GM12878 (cell line): ENCODE data around the gene CILP2. TPM values are rescaled to one million over a fixed set of nuclear protein-coding genes. Genes with fewer than 3 reads are reported as not detected.

Experiments used
- ATAC-seq: fragments of 200-7000 bp; cut with Tn5 transposase; 3 replicates; pipeline ENCODE4 v1.9.1; 2020; ENCODE audit warnings: mild to moderate bottlenecking, moderate library complexity
- BruUV-seq: library from RNA; stranded (reverse); fragments of 400-500 nt; replicated peaks from 2 replicates; lab custom pipeline; 2021; lab: Mats Ljungman, UMichigan
- CTCF ChIA-PET: fragments of 300-600 bp; sonication (Branson Sonifier 250); formaldehyde crosslinking; extraction: SDS; loops from one replicate; lab custom pipeline; 2021; ENCODE audit warnings: inconsistent platforms; lab: Yijun Ruan, JAX
- POLR2A ChIA-PET: fragments of 350-600 bp; formaldehyde crosslinking; extraction: SDS; loops from one replicate; lab custom pipeline; 2021; ENCODE audit warnings: inconsistent platforms; lab: Charles Lee
- RAD21 ChIA-PET: fragments of 300-600 bp; sonication (Branson Sonifier 250); formaldehyde crosslinking; loops from one replicate; lab custom pipeline; 2023; ENCODE audit warnings: antibody characterized with exemption; ENCODE audit not compliant: unreplicated experiment; lab: Charles Lee
- SMC1A ChIA-PET: fragments of 300-600 bp; sonication (Branson Sonifier 250); formaldehyde crosslinking; loops from one replicate; lab custom pipeline; 2023; ENCODE audit not compliant: unreplicated experiment, uncharacterized antibody; lab: Charles Lee
- DNase-seq: peaks from one replicate; pipeline ENCODE4 v3.0.0-alpha.2; 2011; ENCODE audit warnings: low read depth, low spot score
- FAIRE-seq: peaks from 3 replicates; lab custom pipeline; 2011; peaks lifted over from hg19 to GRCh38; lab: Jason Lieb, UNC
- H2AFZ ChIP-seq: 2 replicates; pipeline ENCODE4 v1.6.0; 2011; ENCODE audit warnings: low read depth, low read length, control low read depth; ENCODE audit not compliant: control insufficient read depth
- H3K27ac ChIP-seq: 2 replicates; pipeline ENCODE4 v1.5.1; 2011; ENCODE audit warnings: control low read depth; ENCODE audit not compliant: control insufficient read depth, insufficient read depth
- H3K27me3 ChIP-seq, 2 experiments: replicated peaks in 1 of 2; 2 replicates each; pipeline versions ENCODE4 v1.6.0 to v1.6.1; 2011; ENCODE audit warnings: low read length in 1 of 2; ENCODE audit not compliant: control insufficient read depth in 2 of 2, insufficient read depth in 2 of 2
- H3K36me3 ChIP-seq, 2 experiments: 2 replicates each; pipeline ENCODE4 v1.5.1; 2011; ENCODE audit warnings: low read length in 1 of 2; ENCODE audit not compliant: control insufficient read depth in 2 of 2, insufficient read depth in 2 of 2
- H3K4me1 ChIP-seq: 2 replicates; pipeline ENCODE4 v1.6.1; 2011; ENCODE audit warnings: mild to moderate bottlenecking, low read length, moderate library complexity, mixed read lengths; ENCODE audit not compliant: control insufficient read depth, insufficient read depth
- H3K4me2 ChIP-seq: 2 replicates; pipeline ENCODE4 v1.6.0; 2011; ENCODE audit warnings: control low read depth; ENCODE audit not compliant: control insufficient read depth, insufficient read depth
- H3K4me3 ChIP-seq: fragments of 200-600 bp; sonication (generic); 2 replicates; pipeline ENCODE4 v1.5.1; 2016
- H3K79me2 ChIP-seq: 2 replicates; pipeline ENCODE4 v1.6.0; 2011; ENCODE audit warnings: low read length; ENCODE audit not compliant: control insufficient read depth, insufficient read depth
- H3K9ac ChIP-seq: 2 replicates; pipeline ENCODE4 v1.8.0; 2011; ENCODE audit warnings: low read length, control low read depth, mixed read lengths; ENCODE audit not compliant: control insufficient read depth, insufficient read depth
- H3K9me3 ChIP-seq: replicated peaks from 3 replicates; pipeline ENCODE4 v1.5.1; 2011; ENCODE audit warnings: mild to moderate bottlenecking, low read length; ENCODE audit not compliant: control insufficient read depth, insufficient read depth
- H4K20me1 ChIP-seq: 2 replicates; pipeline ENCODE4 v1.6.0; 2011; ENCODE audit not compliant: control insufficient read depth, insufficient read depth
- MTA3 ChIP-seq: IDR thresholded peaks from 2 replicates; pipeline ENCODE4 v1.6.1; 2012; ENCODE audit warnings: low read length, inconsistent platforms, borderline replicate concordance
- MYB ChIP-seq: fragments of 150-350 bp; IDR thresholded peaks from 2 replicates; pipeline ENCODE4 v1.6.1; 2014; ENCODE audit warnings: mild to moderate bottlenecking, low read depth, low read length, borderline replicate concordance
- NR2C1 ChIP-seq: fragments of 450-650 bp; IDR thresholded peaks from 2 replicates; pipeline ENCODE4 v1.6.1; 2017; ENCODE audit warnings: antibody characterized with exemption, mild to moderate bottlenecking, moderate library complexity
- RFX5 ChIP-seq: IDR thresholded peaks from 2 replicates; pipeline ENCODE4 v1.6.1; 2011; ENCODE audit warnings: low read depth, low read length, improper control_type of control experiment
- RUNX3 ChIP-seq: IDR thresholded peaks from 2 replicates; pipeline ENCODE4 v1.6.1; 2012; ENCODE audit warnings: low read length, inconsistent platforms
- SIN3A ChIP-seq: IDR thresholded peaks from 2 replicates; pipeline ENCODE4 v1.6.1; 2012; ENCODE audit warnings: low read depth, low read length, improper control_type of control experiment
- TCF12 ChIP-seq: IDR thresholded peaks from 2 replicates; pipeline ENCODE4 v1.6.1; 2011; ENCODE audit warnings: low read depth, mild to moderate bottlenecking, low read length
- ZSCAN29 ChIP-seq: fragments of 450-650 bp; IDR thresholded peaks from 2 replicates; pipeline ENCODE4 v1.6.1; 2017; ENCODE audit warnings: mild to moderate bottlenecking, moderate library complexity
- WGBS: methylation state at CpG from one replicate; pipeline ENCODE4 v1.1.6; 2016; ENCODE audit warnings: low lambda C conversion rate; ENCODE audit not compliant: insufficient replicate concordance, insufficient coverage; ENCODE audit errors: missing lambda C conversion rate; 5-methylcytosine and 5-hydroxymethylcytosine counted together
- in situ Hi-C: fragments of 300-500 bp; cut with MboI; formaldehyde crosslinking; loops from 9 replicates; pipeline ENCODE4 v1.14.3; 2018; ENCODE audit warnings: mixed read lengths
- intact Hi-C: fragments of 100-400 bp; cut with micrococcal nuclease; formaldehyde crosslinking; loops from one replicate; pipeline ENCODE4 v1.14.2; 2022; ENCODE audit not compliant: unreplicated experiment
- polyA plus RNA-seq, 11 experiments: library from polyadenylated mRNA; depleted of rRNA in 4 of 11; unstranded in 6 of 11; stranded (reverse) in 5 of 11; fragments of >200 nt; fragmentation: Nextera tagmentation in 4 of 11; fragmentation: Illumina TruSeq in 1 of 11; extraction: Ambion mirVana in 4 of 11; extraction: Trizol in 1 of 11; gene quantifications; 1 replicate in 1 of 11; 2 replicates in 10 of 11; pipeline versions ENCODE4 v1.2.1 to v1.2.3, GENCODE V29; 2011 to 2016; ENCODE audit warnings: inconsistent platforms in 2 of 11, missing spikeins in 2 of 11, low read depth in 1 of 11
- total RNA-seq, 4 experiments: library from RNA; depleted of rRNA in 3 of 4; stranded (reverse); fragments of >200 nt in 3 of 4; fragmentation: Illumina TruSeq in 1 of 4; extraction: Trizol in 1 of 4; gene quantifications; 2 replicates each; pipeline versions ENCODE4 v1.2.1 to v1.2.3, GENCODE V29; 2013 to 2021
- TF ChIP-seq, protein P1 (sequence below): fragments of 450-650 bp; IDR thresholded peaks from 2 replicates; pipeline ENCODE4 v1.6.1; 2017; ENCODE audit warnings: mild to moderate bottlenecking, low read depth, inconsistent platforms; ENCODE audit not compliant: poor library complexity, severe bottlenecking
- TF ChIP-seq, protein P2 (sequence below): IDR thresholded peaks from 2 replicates; pipeline ENCODE4 v1.6.1; 2012; ENCODE audit warnings: improper control_type of control experiment, low read depth, low read length; ENCODE audit not compliant: insufficient replicate concordance
- TF ChIP-seq, protein P3 (sequence below): IDR thresholded peaks from 2 replicates; pipeline ENCODE4 v1.6.1; 2012; ENCODE audit warnings: mild to moderate bottlenecking, low read depth, low read length

Gene CILP2
- total and polyA plus RNA-seq, 10 of the 15 experiments (the other 5 are each of a cell fraction or from before 2014, with no cell fraction given) = 0.05 to 0.08 (median 0.06) TPM; not detected in 6

DNA sequence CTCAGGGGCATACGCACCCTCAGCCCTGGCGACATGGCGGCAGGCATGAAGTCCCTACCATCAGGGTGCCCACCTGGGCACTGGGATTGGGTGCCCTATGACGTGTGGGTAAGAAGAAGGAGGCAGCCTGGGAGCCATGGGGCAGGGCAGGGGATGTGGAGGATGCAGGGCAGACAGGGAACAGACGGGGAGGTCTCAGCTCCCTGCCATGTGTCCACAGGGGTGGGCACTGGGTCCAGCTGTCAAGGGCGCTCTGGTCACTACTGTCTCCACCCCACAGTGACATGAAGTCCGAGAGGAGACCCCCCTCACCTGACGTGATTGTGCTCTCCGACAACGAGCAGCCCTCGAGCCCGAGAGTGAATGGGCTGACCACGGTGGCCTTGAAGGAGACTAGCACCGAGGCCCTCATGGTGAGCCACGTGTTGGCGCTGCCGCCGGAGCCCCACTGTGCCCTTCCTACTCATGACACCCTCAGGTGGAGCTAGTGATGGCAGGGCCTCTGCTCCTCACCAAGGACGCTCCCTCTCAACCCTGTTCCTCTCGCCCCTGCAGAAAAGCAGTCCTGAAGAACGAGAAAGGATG, 45.9 kb upstream of the CILP2 start:
- no peak for FAIRE-seq
- Histone ChIP-seq H3K36me3 (peaks cover 32 to 38% of the 10 kb centered on the region in 2 experiments; a peak in 3 of 4 replicates), H2AFZ (no peak overlapping the region), H3K27me3 (no peaks in the 10 kb centered on the region), H3K27ac (no peak overlapping the region), H4K20me1 (no peaks in the 10 kb centered on the region), H3K4me1 (peaks cover 19% of the 10 kb centered on the region), H3K9ac (no peak overlapping the region), H3K79me2 (peaks cover 9% of the 10 kb centered on the region), H3K9me3 (no peaks in the 10 kb centered on the region), H3K4me2 (no peak overlapping the region), H3K4me3 (no peak overlapping the region)
- SMC1A ChIA-PET = interaction anchor here (1.6 to 5.1 kb wide), 2 partner anchors 117 to 125 kb away, joined by 3 to 97 read pairs; no protein-coding TSS in a partner anchor
- BruUV-seq = no TSS peak
- CTCF ChIA-PET = interaction anchor here (1.6 to 9.3 kb wide), 7 partner anchors 12 to 126 kb away, joined by 5 to 223 read pairs (median 24); partner anchors contain the start of gene GATAD2A
- WGBS = 97% methylated on average over 20 of the region's 21 CpGs
- ATAC-seq = no peak
- RAD21 ChIA-PET = interaction anchor here (0.9 kb wide), 1 partner anchor 140 kb away, joined by 5 read pairs; no protein-coding TSS in a partner anchor
- POLR2A ChIA-PET = interaction anchor here (1.6 to 3.1 kb wide), 2 partner anchors 19 to 127 kb away, joined by 3 to 16 read pairs; no protein-coding TSS in a partner anchor
- no peak for DNase-seq
- intact Hi-C loops (no loop called here), in situ Hi-C loops (loop anchor here (5.0 to 10.0 kb wide), 2 partner anchors 125 to 347 kb away; no protein-coding TSS in a partner anchor)
- TF ChIP-seq RUNX3 (no peak), NR2C1 (no peak), RFX5 (no peak), TCF12 (no peak), ZSCAN29 (no peak), MYB (no peak), SIN3A (no peak), MTA3 (no peak)
- TF ChIP-seq, protein P1, sequence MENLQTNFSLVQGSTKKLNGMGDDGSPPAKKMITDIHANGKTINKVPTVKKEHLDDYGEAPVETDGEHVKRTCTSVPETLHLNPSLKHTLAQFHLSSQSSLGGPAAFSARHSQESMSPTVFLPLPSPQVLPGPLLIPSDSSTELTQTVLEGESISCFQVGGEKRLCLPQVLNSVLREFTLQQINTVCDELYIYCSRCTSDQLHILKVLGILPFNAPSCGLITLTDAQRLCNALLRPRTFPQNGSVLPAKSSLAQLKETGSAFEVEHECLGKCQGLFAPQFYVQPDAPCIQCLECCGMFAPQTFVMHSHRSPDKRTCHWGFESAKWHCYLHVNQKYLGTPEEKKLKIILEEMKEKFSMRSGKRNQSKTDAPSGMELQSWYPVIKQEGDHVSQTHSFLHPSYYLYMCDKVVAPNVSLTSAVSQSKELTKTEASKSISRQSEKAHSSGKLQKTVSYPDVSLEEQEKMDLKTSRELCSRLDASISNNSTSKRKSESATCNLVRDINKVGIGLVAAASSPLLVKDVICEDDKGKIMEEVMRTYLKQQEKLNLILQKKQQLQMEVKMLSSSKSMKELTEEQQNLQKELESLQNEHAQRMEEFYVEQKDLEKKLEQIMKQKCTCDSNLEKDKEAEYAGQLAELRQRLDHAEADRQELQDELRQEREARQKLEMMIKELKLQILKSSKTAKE = no peak
- TF ChIP-seq, protein P2, sequence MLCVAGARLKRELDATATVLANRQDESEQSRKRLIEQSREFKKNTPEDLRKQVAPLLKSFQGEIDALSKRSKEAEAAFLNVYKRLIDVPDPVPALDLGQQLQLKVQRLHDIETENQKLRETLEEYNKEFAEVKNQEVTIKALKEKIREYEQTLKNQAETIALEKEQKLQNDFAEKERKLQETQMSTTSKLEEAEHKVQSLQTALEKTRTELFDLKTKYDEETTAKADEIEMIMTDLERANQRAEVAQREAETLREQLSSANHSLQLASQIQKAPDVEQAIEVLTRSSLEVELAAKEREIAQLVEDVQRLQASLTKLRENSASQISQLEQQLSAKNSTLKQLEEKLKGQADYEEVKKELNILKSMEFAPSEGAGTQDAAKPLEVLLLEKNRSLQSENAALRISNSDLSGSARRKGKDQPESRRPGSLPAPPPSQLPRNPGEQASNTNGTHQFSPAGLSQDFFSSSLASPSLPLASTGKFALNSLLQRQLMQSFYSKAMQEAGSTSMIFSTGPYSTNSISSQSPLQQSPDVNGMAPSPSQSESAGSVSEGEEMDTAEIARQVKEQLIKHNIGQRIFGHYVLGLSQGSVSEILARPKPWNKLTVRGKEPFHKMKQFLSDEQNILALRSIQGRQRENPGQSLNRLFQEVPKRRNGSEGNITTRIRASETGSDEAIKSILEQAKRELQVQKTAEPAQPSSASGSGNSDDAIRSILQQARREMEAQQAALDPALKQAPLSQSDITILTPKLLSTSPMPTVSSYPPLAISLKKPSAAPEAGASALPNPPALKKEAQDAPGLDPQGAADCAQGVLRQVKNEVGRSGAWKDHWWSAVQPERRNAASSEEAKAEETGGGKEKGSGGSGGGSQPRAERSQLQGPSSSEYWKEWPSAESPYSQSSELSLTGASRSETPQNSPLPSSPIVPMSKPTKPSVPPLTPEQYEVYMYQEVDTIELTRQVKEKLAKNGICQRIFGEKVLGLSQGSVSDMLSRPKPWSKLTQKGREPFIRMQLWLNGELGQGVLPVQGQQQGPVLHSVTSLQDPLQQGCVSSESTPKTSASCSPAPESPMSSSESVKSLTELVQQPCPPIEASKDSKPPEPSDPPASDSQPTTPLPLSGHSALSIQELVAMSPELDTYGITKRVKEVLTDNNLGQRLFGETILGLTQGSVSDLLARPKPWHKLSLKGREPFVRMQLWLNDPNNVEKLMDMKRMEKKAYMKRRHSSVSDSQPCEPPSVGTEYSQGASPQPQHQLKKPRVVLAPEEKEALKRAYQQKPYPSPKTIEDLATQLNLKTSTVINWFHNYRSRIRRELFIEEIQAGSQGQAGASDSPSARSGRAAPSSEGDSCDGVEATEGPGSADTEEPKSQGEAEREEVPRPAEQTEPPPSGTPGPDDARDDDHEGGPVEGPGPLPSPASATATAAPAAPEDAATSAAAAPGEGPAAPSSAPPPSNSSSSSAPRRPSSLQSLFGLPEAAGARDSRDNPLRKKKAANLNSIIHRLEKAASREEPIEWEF = no peak
- TF ChIP-seq, protein P3, sequence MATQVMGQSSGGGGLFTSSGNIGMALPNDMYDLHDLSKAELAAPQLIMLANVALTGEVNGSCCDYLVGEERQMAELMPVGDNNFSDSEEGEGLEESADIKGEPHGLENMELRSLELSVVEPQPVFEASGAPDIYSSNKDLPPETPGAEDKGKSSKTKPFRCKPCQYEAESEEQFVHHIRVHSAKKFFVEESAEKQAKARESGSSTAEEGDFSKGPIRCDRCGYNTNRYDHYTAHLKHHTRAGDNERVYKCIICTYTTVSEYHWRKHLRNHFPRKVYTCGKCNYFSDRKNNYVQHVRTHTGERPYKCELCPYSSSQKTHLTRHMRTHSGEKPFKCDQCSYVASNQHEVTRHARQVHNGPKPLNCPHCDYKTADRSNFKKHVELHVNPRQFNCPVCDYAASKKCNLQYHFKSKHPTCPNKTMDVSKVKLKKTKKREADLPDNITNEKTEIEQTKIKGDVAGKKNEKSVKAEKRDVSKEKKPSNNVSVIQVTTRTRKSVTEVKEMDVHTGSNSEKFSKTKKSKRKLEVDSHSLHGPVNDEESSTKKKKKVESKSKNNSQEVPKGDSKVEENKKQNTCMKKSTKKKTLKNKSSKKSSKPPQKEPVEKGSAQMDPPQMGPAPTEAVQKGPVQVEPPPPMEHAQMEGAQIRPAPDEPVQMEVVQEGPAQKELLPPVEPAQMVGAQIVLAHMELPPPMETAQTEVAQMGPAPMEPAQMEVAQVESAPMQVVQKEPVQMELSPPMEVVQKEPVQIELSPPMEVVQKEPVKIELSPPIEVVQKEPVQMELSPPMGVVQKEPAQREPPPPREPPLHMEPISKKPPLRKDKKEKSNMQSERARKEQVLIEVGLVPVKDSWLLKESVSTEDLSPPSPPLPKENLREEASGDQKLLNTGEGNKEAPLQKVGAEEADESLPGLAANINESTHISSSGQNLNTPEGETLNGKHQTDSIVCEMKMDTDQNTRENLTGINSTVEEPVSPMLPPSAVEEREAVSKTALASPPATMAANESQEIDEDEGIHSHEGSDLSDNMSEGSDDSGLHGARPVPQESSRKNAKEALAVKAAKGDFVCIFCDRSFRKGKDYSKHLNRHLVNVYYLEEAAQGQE = no peak
